GM21367 (cell line): ENCODE measurements around the gene GDPD5.

Source experiments
- ATAC-seq: cut with Tn5 transposase; IDR thresholded peaks from one replicate; pipeline ENCODE4 v1.9.1; 2021; ENCODE audit not compliant: unreplicated experiment

GDPD5 gene

DNA sequence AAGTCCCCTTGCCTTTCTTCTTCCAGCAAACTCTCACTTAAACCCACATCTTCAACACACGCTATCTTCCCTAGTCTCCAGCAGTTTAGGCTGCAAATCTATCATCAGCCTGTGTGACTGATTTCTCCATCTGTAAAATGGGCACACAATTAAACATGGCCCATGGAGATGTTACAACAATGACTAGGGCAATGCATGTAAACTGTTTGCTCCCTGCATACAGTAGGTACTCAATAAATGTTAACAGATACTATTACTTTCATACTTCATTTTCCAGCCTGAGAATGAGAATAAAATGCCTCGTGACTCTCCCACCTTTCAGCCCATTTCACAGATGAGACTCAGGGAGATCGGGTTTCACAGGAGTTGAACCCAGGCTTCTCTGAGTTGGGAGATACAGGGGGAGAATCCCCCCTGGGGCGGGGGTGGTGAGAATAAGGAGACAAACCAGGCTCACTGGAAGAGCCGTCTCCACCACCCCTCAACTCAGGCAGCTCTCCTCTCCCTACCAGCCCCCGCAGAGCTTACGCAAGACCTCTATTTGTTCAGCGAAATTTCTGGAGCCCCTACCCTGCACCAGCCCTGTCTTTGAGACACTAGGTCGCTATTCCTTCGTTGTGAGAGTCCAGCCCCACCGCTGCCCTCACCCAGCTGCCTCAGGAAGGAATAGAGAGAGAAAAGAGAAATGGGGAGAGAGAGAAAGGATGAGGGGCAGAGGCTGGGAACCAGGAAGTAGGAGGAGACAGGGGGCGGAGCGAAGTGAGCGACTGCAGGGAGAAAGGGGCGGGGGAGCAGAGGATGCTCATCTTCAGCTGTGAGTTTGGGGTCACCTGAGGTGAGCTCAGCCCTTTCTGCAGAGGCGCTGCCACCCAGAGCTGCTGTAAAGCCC lies 50.6 kb downstream of the GDPD5 start:
- no peak for ATAC-seq

DNA sequence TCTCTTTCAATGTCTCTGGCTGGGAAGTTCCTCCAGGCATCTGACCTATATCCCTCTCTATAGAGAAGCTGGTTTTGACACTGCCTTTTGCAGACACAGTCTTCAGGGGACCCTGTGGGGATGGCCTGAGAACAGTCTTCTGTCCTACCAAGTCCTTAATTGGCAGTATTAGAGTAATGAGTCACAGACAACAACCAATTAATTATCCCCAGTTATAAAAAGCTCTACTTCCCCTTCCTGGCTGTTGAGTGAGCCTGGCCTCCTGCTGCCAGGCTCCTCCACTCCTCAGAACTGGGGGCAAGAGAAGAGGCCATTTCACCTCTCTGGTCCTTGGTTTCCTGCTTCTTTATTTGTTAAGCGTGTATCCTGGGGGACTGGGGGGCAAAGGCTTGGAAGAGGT lies 51.5 kb downstream of the GDPD5 start:
- ATAC-seq: no peak

DNA sequence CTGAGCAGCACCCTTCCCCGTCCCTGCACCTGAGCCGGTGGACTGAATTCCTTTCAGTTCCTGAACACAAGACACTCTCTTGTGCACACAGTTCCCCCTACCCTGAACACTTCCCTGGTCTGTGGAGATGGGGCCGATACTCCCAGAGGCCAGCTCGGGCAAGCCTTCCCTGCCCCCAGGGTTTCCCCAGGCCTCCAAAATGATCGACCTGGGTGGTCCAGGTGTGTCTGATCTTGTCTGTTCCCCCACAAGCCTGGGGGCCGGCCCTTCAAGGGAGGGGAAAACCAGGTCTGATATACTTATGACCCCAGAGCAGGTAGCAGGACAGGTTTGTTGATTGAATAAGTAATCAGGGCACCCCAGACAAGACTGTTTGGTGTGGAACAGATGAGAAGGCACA lies 52.1 kb downstream of the GDPD5 start:
- no peak for ATAC-seq

DNA sequence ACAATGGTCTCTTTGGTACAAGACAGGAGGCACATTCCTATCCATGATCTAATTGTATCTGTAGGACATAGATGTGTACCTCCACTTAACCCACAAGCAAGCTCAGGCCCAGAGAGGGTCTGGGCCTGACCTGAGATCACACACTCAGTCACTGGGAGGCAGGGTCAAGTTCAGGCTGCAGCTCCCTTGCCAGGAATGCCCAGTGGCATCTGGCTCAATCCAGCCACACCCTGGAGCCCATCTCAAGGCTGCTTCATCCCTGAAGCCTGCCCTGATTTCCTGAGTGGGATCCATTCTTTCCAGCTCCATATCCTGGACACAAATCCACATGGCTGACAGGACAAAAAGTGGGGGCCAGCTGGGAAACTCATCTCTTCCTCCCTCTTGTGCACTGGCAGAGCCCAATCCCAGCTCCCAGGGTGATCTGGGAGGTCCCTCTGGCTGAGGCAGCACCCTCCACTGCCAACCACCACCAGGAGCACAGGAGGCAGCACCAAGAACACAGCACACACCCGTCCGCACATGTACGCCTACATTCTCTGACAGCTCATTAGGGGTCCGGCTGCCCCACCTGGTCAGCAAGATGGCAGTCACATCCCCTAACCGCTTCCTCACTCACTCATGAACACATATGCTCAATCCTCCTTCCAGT lies 53.5 kb downstream of the GDPD5 start:
- no peak for ATAC-seq

DNA sequence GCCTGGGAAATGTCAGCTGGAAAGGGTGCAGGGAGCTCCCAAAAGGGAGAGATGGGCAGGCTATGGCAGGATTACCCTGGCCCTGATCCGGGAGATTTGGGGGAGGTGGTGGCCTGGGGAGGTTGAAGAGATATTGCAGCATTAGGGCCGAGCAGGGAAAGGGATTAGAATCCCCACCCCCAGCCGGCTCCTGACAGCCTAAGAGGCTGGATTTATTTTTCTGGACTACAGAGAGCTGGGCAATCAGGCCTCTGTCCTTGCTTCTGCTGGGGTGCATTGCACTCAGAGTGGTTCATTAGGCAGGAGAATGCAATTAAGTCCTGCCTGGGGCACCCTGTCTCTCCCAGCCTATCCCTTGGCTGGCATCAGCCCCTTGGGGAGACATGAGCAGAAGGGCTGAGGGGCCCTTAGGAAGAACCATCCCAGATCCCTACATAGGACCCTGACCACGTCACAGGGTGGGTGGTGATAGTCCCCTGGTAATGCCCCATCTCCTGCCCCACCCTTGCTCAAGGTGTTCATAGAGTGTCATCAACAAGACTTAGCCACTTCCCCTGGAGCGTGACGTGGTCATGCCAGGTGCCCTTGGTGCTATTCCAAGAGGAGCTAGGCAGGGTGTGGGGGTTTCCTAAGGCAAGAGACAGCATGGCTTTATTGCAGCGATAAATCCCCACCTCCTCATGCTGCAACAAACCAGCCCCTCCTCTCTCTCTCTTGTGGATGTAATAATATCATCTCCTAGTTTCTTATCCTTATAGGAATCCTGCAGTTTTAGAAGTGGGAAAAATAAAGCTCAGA lies 54.4 kb downstream of the GDPD5 start:
- ATAC-seq: no peak

DNA sequence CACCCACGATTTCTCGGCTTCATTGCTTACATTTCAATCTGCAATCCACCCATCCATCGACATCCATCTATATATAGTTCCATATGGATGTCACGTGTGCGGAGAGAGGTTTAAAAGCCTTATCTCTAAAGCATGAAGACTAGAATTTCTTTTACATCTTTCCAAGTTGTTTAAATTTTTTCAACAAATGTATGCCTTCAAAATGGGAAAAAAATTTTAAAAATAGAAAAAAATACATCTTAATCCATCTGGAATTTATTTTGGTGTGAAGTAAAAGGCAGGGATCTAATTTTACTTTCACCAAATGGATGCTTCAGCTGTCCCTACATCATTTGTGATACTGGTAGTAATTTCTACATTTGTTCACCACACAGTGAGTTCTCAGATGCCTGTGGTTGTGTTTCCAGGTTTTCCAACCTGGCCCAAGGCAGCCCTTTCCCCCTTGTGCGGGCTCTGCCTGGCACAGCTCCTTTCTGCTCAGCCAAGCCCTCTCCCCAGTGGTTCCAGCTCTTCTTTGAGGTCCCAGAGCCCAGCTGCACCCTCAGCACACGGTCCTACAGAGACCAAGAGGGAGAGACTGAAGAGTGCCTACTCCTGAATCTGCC lies 55.2 kb downstream of the GDPD5 start:
- ATAC-seq: no peak

DNA sequence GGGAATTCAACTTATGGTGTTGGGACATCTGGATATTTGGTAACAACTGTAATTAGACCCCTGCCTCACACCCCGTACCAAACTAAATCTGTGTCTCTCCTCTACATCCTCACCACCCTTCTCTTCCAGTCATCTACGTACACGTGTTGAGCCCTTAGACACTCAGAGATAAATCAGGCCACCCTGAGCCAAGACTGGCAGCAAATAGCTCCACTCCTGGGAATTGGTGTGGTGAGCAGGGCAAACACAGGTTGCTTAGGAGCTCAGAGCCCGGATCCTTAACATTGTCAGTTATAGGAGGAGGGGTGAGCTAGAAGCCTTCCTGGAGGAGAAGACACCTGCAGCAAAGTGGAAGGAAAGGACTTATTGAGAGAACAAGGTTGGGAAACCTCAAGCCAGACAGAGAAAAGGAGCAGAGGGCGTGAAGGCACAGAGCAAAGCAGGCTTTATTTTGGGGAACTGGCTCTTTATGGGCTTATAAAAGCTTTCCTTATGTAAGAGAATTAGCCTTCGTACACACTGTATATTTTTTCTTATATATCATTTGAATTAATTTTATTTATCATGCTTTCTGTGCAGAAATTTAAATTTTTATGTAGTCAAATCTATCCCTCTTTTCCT lies 55.8 kb downstream of the GDPD5 start:
- ATAC-seq: no peak

DNA sequence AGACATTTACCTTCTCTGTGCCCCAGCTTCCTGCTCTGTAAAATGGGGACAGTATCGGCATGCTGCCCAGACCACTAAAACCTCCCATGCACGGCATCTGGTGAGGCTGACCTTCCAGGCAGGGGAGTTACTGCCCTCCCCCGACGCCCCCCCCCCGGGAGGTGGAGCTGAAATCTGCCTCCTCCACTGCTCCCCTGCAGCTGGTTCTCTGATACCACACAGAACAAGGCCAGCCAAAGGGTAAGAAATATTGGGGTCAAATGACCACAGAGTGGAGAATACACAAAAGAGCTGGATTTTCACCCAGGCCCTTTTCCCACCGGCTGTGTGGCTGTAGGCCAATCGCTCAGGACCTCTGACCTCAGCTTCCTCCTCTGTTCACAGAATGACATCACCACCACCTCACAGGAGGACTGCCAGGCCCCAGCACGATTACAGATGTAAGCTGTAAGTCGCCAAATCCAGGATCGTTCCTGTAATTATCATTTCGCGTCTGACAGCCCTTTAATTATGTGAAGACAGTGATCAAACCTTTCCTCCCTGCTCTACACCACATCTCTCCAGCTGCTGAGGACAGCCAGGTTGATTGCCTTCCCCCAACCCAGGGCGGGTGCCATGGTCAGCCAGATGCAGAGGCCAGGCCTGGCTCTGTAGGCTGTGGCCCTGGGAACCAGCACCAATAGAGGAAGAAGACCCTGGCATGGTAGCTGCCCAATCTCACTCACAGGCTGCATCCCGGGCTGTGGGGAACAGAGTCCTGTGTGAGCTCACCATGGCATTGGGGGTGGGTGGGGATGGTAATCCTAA lies 57.0 kb downstream of the GDPD5 start:
- ATAC-seq: no peak

DNA sequence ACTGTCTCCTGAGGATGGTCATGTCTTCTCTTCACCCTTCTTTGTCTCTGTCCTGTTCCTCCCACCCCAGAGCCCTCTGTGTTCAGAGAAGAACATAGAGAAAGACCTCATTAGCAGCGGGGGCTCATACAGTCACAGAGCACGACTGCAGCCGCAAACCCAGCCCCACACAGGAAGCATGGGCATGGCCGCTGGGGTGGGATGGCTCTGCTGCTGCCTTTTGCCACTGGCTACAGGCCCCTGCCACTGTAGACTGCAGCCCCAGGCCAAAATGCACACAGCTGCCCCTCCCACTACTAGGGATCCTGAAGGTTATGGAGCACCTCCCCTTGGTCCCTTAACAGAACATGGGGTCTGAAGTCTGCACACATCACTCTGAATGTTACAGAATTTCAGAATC lies 57.9 kb downstream of the GDPD5 start:
- ATAC-seq: no peak

DNA sequence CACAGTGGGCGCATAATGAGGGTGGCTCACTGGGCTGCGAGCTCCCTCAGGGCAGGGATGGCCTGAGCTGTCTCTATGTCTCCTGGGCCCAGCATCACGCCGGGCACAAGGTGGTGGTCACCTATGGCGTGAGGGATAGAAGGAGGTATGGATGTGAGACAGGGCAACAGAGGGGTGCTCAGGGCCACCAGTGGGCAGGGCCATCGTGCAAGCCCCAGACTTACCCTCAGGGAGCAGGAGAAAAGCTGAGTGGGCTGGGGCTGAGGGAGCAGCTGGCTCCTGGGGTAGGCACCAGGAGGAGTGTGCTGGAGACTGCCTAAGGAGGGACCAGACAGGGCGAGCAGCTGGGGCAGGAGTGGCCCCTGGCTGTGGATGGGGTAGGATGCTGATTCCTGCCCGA lies 58.4 kb downstream of the GDPD5 start:
- no peak for ATAC-seq

DNA sequence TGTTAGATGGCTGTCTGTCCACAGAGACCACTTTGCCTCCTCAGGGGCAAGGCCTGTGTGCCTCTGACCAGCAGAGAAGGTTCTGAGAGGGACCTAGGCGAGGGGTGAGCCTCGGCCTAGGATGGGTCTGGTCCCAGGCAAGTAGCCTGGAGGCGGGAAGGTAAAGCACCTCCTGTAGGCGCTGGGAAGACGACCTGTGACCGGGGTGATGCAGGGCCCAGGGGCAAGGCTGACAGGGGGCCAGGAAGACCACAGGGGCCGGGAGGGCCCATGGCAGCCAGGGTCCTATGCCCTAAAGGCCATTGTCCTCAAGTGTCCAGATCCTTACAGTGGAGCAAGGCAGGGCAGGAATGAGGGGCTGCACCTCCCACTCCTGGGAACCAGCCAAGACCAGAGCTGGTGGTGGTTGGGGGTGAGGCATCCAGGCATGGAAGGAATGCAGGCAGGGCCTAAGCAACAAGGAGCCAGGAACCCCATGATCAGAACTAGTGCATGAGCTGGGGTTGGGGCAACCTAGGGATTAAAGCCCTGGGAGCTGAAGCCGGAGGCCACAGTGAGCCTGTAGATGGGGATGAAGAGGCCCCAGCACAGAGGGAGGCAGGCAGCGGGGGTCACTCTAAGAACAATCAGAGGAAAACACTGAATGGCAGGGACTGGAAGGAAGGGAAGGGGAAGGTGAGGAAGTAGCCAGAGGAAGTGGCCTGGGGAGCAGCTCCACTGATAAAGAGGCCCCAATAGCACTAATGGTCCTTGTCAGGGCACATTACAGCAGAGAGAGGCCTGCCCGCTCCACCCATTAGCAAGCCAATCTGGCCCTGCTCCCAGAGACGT lies 59.8 kb downstream of the GDPD5 start:
- no peak for ATAC-seq

DNA sequence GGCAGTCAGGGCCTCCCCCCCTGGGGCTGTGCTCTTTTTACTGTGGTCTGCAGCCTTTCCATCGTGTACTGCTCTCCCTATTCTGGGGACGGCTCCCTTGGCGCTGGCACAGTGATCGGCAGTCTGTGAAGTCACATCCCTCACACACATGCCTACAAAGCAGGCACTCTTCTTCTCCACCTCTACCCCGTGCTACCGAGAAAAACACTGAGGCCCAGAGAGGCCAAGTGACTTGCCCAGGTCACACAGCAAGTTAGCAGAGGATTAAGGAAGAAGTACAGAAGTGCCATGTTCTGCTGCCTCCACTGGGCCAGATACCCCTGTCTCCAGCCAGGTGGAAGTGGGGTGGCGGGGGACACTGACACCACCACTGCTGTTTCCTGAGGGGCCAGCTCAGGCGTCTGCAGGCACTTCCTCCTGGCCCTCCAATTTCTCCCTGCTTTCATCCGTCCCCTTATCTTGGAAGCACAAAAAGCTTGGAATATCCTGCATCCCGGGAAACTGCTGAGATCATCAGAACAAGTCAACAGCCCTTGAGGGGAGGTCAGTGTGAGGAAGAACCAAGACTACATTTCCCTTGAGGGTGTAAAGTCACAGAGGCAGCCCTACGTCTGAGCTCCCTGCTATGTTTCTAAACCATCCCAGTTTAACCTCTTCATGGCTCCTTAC lies 62.5 kb downstream of the GDPD5 start:
- no peak for ATAC-seq

DNA sequence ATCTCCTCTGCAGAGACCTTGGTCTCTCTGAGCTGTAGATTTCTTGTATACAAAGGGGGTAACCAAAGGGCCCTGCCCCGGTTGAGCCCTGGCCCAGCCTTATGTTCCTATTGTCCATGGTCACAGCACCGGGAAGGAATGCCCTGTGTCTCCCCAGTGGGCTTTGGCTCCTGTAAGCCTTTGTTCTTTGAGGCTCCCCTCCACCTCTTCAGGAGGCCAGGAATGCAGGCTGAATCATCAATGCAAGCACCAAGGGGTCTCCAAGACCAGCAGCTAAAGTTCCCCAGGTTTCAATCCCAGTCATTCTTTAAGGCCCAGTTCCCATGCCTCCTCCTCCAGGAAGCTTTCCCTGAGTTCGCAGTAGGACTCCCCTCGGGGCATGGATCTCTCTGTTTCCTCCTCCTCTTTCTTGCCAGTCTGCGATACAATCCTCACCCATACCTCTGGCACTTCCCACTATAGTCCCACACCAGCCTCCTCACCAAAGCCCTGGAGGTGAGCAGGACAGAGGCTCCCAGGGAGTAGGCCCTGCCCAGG lies 63.6 kb downstream of the GDPD5 start:
- no peak for ATAC-seq

DNA sequence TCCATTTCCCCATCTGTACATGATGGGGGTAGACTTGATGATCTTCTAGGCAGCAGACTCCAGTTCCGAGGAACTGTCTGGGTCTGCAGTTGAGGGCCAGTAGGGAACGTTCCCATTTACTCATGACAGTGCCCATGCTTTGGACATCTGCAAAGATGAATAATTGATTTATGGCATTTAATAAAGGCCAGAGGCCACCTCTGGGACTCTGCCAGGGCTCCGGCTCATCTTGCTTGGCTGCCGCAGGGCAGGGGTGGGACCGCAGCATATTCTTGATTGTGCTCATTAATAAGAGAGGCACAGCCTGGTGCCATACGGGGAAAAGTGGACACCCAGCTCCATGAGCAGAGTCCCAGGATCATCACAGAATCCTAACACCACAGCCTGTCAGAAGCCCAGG lies 64.6 kb downstream of the GDPD5 start:
- ATAC-seq: no peak

DNA sequence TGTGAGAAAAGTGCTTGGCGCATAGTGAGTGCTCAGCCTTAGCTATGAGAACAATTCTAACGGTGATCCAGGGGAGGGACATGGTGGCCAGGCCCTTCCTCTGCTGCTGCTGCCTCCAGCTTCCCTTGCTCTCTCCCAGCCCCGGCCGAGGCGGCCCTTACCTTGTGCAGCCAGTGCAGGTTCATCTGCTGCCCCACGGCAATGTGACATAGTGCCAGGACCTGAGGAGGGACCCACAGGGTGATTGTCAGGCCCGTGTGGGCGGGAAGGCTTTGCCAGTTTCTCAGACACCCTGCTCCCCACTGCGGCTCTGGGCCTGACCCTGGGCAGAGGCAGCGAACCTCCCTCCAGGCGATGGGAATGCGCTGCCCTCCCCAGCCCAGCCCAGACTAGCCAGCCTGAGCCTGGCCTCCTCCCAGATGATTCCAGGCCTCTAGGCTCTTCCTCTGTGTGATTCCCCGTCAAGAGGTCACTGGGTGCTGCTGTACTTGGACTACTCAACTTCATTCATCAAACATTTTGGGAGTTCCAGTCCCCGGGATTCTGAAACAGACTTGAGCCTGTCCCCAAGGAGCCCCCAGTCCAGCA lies 69.1 kb downstream of the GDPD5 start:
- no peak for ATAC-seq

DNA sequence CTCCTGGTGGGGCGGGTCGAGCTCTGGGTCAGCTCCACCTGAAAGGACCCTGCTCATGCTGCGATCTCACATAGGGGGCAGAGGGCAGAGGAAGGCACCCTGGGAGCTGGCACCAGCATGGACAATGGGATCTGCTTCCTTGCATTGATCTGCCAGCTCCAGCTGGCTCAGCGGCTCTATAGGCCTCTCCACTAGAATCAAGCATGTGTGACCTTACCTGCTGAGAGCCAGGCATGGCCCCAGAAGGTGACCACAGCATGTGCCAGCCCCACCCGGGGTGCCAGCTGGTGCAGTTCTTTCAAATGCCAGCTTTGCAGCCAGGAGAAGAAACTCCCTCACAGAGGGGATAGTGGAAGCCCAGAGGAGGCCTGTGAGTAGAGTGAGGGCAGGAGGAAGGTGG lies 70.8 kb downstream of the GDPD5 start:
- ATAC-seq: no peak

DNA sequence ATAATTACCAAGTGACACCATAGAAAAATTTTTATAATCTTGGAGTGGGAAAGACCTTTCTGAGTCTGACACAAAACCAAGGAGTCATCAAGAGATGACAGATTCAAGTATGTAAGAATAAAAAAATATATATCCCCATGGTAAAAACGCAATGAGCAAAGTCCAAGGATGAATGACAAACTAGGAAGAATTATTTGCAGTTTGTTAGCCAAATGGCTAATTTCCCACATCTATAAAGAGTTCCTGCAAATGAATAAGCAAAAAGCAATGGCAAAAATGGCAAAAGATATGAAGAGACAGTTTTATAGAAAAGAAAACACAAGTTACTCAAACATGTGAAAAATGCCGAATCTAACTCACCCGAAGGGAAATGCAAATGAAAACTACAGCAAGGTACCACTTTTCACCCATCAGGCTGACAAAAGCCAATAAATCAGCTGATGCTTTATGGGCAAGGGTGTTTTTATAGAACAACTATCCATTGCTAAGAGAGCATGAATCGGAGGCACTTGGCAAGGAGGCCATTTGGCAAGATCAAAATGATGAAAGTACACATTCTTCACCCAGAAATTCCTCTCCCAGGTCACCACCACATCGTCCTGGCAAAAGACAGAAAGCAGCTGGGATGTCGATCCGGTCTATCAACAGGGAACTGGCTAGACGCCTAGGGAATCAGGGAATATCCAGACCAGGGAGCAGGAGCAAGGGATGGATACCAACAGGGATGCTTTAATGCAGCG lies 71.7 kb downstream of the GDPD5 start:
- ATAC-seq: no peak
